ENCODE measurements around the gene MAP2K2. TPM values are rescaled to one million over a fixed set of nuclear protein-coding genes. Genes with fewer than 3 reads are reported as not detected.

Gene MAP2K2
- total RNA-seq, 2 donors from 2014 or later, result 191 TPM

DNA sequence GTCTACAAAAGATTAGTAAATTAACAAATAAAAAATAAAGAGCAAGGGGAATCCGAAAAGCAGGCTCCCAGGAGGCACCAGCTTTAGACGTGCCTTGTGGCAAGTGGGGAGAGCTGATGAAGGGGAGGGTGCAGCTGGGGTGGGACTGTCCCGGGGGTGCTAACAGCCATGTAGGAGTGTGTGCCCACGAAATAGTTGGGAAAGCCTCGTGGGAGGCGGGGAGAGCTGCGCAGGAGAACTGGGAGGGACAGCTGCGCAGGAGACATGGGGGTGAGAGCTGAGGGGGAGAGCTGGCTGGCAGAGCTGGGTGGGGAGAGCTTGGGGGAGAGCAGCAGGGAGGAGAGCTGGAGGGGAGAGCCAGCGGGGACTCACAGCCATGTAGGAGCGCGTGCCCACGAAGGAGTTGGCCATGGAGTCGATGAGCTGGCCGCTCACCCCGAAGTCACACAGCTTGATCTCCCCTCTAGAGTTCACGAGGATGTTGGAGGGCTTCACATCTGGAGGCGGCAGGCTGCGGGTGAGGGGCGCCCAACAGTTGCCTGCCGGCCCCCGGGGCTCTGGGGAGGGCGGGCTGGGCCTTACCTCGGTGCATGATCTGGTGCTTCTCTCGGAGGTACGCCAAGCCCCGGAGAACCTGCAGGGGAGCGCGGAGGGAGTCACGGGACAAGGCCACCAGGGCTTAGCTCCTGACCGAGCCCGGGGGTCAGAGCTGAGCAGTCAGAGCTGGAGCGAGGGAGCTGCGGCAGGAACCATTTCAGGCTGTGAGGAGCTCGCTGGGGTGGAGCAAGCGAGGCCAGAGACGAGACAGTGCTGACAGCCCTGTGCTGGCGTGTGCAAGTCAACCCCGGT lies 23.1 kb downstream of the MAP2K2 start:
- DNase-seq, result no peak
- Histone ChIP-seq H3K27me3 (ENCODE audit: control insufficient read depth, insufficient read depth, low read length, poor library complexity, severe bottlenecking) (no peaks in the 10 kb centered on the region), H3K9ac (ENCODE audit: extremely low read depth, low read length, poor library complexity, severe bottlenecking) (no peak overlapping the region), H3K27ac (ENCODE audit: low read depth, low read length) (no peak overlapping the region), H3K4me3 (ENCODE audit: low read length) (no peak overlapping the region), H3K36me3 (ENCODE audit: control insufficient read depth, insufficient read depth, low read length) (peaks cover 40% of the 10 kb centered on the region), H3K4me1 (ENCODE audit: control insufficient read depth, insufficient read depth, low read length) (no peaks in the 10 kb centered on the region), H3K9me3 (ENCODE audit: control insufficient read depth, low read length) (no peaks in the 10 kb centered on the region)
- TF ChIP-seq, protein P1, sequence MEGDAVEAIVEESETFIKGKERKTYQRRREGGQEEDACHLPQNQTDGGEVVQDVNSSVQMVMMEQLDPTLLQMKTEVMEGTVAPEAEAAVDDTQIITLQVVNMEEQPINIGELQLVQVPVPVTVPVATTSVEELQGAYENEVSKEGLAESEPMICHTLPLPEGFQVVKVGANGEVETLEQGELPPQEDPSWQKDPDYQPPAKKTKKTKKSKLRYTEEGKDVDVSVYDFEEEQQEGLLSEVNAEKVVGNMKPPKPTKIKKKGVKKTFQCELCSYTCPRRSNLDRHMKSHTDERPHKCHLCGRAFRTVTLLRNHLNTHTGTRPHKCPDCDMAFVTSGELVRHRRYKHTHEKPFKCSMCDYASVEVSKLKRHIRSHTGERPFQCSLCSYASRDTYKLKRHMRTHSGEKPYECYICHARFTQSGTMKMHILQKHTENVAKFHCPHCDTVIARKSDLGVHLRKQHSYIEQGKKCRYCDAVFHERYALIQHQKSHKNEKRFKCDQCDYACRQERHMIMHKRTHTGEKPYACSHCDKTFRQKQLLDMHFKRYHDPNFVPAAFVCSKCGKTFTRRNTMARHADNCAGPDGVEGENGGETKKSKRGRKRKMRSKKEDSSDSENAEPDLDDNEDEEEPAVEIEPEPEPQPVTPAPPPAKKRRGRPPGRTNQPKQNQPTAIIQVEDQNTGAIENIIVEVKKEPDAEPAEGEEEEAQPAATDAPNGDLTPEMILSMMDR (conservative IDR thresholded peaks at IDR 0.05), result no peak
- Mint-ChIP-seq H3K27ac (no peak overlapping the region), H3K36me3 (ENCODE audit: low read depth) (peaks cover 61% of the 10 kb centered on the region), H3K4me3 (no peak overlapping the region), H3K4me1 (no peaks in the 10 kb centered on the region), H3K9me3 (no peaks in the 10 kb centered on the region), H3K27me3 (ENCODE audit: insufficient read depth) (no peaks in the 10 kb centered on the region)
- 96 to 97% methylated on average over 31 to 38 of the region's 38 CpGs for WGBS, 2 experiments (ENCODE audit: insufficient coverage in 1 of 2, insufficient read length in 1 of 2)

DNA sequence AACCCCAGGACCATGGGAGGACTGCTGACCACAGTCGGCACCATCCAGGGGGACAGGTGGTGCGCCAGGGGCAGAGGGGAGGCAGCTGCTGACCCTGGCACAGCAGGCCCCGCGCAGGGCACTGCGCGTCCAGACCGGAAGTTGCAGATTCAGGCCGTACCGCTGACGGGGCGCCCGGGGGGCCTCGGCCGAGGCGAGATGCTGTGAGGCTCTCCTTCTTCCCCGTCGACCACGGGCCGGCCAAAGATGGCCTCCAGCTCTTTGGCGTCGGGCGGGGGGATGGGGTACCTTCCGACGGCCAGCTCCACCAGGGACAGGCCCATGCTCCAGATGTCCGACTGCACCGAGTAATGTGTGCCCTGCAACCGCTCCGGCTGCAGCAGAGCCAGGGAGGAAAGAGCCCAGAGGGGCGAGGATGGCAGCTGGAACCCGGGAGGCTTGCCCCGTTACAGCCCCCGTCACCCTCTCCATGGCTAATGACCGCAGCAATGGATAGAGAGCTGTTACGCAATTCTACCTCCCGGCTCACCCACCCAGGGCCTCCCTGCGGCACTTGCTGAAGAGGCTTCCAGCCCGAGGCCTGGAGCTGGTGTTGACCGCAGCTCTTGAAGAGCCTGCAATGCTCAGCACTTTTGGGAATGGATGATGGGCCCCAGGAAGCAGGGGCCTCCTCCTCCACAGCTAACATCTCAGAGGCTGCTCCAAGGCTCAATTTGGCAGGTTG lies 24.7 kb downstream of the MAP2K2 start:
- Histone ChIP-seq H3K27ac (ENCODE audit: low read depth, low read length) (no peak overlapping the region), H3K27me3 (ENCODE audit: control insufficient read depth, insufficient read depth, low read length, poor library complexity, severe bottlenecking) (no peaks in the 10 kb centered on the region), H3K36me3 (ENCODE audit: control insufficient read depth, insufficient read depth, low read length) (peaks cover 29% of the 10 kb centered on the region), H3K4me1 (ENCODE audit: control insufficient read depth, insufficient read depth, low read length) (no peaks in the 10 kb centered on the region), H3K9ac (ENCODE audit: extremely low read depth, low read length, poor library complexity, severe bottlenecking) (no peak overlapping the region), H3K4me3 (ENCODE audit: low read length) (no peak overlapping the region), H3K9me3 (ENCODE audit: control insufficient read depth, low read length) (no peaks in the 10 kb centered on the region)
- WGBS, 2 experiments (ENCODE audit: insufficient coverage in 1 of 2, insufficient read length in 1 of 2), result 97% methylated on average over 20 to 38 of the region's 38 CpGs
- TF ChIP-seq, protein P1 (conservative IDR thresholded peaks at IDR 0.05), result no peak
- H3K27ac Mint-ChIP-seq, result no peak overlapping the region
- DNase-seq, result no peak
- peaks cover 46% of the 10 kb centered on the region for H3K36me3 Mint-ChIP-seq (ENCODE audit: low read depth)
- no peaks in the 10 kb centered on the region for H3K27me3 Mint-ChIP-seq (ENCODE audit: insufficient read depth)
- no peak overlapping the region for H3K4me3 Mint-ChIP-seq
- H3K9me3 Mint-ChIP-seq, result no peaks in the 10 kb centered on the region
- no peaks in the 10 kb centered on the region for H3K4me1 Mint-ChIP-seq

DNA sequence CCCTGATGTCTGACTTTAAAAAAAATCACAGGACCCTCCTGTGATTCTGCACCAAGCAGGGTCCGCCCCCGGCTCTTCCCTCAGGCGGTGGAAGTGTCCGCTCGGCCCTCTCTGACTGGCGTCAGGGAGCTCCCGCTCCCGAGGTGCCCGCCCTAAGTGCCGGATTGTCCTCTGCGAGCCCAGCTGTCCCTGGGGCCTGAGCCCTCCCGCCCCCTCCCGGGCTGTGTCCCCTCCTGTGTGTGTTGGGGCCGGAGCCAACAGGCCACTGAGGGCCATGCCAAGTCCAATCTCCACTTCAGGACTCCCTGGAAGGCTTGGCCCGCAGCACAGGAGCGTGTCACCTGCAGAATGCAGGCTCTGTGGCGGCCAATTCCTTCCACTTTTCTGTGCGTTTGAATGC lies 25.4 kb downstream of the MAP2K2 start:
- 95% methylated on average over 11 to 18 of the region's 18 CpGs for WGBS, 2 experiments (ENCODE audit: insufficient coverage in 1 of 2, insufficient read length in 1 of 2)
- Mint-ChIP-seq H3K36me3 (ENCODE audit: low read depth) (peaks cover 46% of the 10 kb centered on the region), H3K27ac (no peak overlapping the region), H3K9me3 (no peaks in the 10 kb centered on the region), H3K4me1 (no peaks in the 10 kb centered on the region), H3K27me3 (ENCODE audit: insufficient read depth) (no peaks in the 10 kb centered on the region), H3K4me3 (no peak overlapping the region)
- DNase-seq, result no peak
- Histone ChIP-seq H3K9ac (ENCODE audit: extremely low read depth, low read length, poor library complexity, severe bottlenecking) (no peak overlapping the region), H3K9me3 (ENCODE audit: control insufficient read depth, low read length) (no peaks in the 10 kb centered on the region), H3K27me3 (ENCODE audit: control insufficient read depth, insufficient read depth, low read length, poor library complexity, severe bottlenecking) (no peaks in the 10 kb centered on the region), H3K36me3 (ENCODE audit: control insufficient read depth, insufficient read depth, low read length) (peaks cover 34% of the 10 kb centered on the region), H3K27ac (ENCODE audit: low read depth, low read length) (no peak overlapping the region), H3K4me1 (ENCODE audit: control insufficient read depth, insufficient read depth, low read length) (no peaks in the 10 kb centered on the region), H3K4me3 (ENCODE audit: low read length) (no peak overlapping the region)
- TF ChIP-seq, protein P1 (conservative IDR thresholded peaks at IDR 0.05), result no peak
